ENCODE results near the gene SHB. TPM values are rescaled to one million over a fixed set of nuclear protein-coding genes. Genes with fewer than 3 reads are reported as not detected.

The SHB gene
- total RNA-seq, 4 donors from 2014 or later: 12.3 to 22.9 (median 16.3) TPM

- Histone ChIP-seq H3K27ac (no peak overlapping the region), H3K4me1 (peaks cover 15% of the 10 kb centered on the region), H3K9me3 (no peaks in the 10 kb centered on the region), H3K4me3 (no peak overlapping the region), H3K36me3 (no peaks in the 10 kb centered on the region), H3K27me3 (no peaks in the 10 kb centered on the region)
- 99% methylated on average over 5 of the region's 5 CpGs for WGBS
- TF ChIP-seq POLR2AphosphoS5 (IDR thresholded peaks at IDR 0.05) (no peak), CTCF (IDR thresholded peaks at IDR 0.05) (no peak), EP300 (IDR thresholded peaks at IDR 0.05) (no peak), POLR2A (IDR thresholded peaks at IDR 0.05) (no peak)
- DNase-seq (ENCODE audit: low spot score in 2 of 2): no peak
These were observed 23.1 kb upstream of the SHB start for GRCh38 chr9:38092200-38092524.

GRCh38 chr9:38091310-38092199 is 22.5 kb upstream of the SHB start:
- WGBS: 83% methylated on average over 7 of the region's 7 CpGs
- DNase-seq (ENCODE audit: low spot score in 2 of 2): no peak
- TF ChIP-seq CTCF (IDR thresholded peaks at IDR 0.05): no peak
- H3K27ac ChIP-seq: no peak overlapping the region
- H3K36me3 ChIP-seq: no peaks in the 10 kb centered on the region
- no peaks in the 10 kb centered on the region for H3K9me3 ChIP-seq
- H3K4me1 ChIP-seq: peaks cover 10% of the 10 kb centered on the region
- no peaks in the 10 kb centered on the region for H3K27me3 ChIP-seq
- no peak overlapping the region for H3K4me3 ChIP-seq

- Histone ChIP-seq H3K4me1 (peaks cover 7% of the 10 kb centered on the region), H3K4me3 (no peak overlapping the region), H3K27ac (no peak overlapping the region), H3K36me3 (no peaks in the 10 kb centered on the region), H3K9me3 (no peaks in the 10 kb centered on the region), H3K27me3 (no peaks in the 10 kb centered on the region)
- TF ChIP-seq POLR2A (IDR thresholded peaks at IDR 0.05) (no peak), EP300 (IDR thresholded peaks at IDR 0.05) (no peak), POLR2AphosphoS5 (IDR thresholded peaks at IDR 0.05) (no peak), CTCF (IDR thresholded peaks at IDR 0.05) (no peak)
- DNase-seq (ENCODE audit: low spot score in 2 of 2): no peak
- WGBS: 77% methylated on average over 9 of the region's 9 CpGs
These were observed 21.1 kb upstream of the SHB start for GRCh38 chr9:38090170-38090569.

GRCh38 chr9:38089387-38090165 is 20.5 kb upstream of the SHB start:
- Histone ChIP-seq H3K36me3 (no peaks in the 10 kb centered on the region), H3K9me3 (no peaks in the 10 kb centered on the region), H3K4me3 (no peak overlapping the region), H3K27me3 (no peaks in the 10 kb centered on the region), H3K27ac (no peak overlapping the region), H3K4me1 (peaks cover 7% of the 10 kb centered on the region)
- WGBS: 98% methylated on average over 2 of the region's 2 CpGs
- TF ChIP-seq POLR2A (IDR thresholded peaks at IDR 0.05): no peak
- TF ChIP-seq EP300 (IDR thresholded peaks at IDR 0.05): no peak
- TF ChIP-seq CTCF (IDR thresholded peaks at IDR 0.05): no peak
- no peak for TF ChIP-seq POLR2AphosphoS5 (IDR thresholded peaks at IDR 0.05)
- DNase-seq (ENCODE audit: low spot score in 2 of 2): no peak
